ENCODE results near the gene ERN2.

The ERN2 gene

DNA sequence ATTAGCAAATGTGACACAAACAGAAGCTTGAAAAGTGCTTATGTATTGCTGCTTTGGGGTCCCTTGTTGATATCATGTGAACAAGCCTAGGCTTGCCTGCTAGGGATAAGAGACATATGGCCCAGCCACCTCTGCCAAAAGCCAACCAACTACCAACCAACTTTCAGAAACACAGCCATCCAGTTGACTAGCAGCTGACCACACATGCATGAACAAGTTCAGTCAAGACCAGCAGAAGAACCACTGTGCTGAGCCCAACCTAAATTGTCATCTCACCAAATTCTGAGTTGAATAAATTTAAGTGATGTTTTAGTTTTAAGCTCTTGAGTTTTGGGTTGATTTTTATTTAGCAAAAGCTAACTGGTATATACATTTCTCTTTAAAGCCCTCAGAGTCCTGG, 3.5 kb downstream of the ERN2 start:
- TF ChIP-seq FOXP2 (optimal IDR thresholded peaks at IDR 0.05; ENCODE audit: control extremely low read depth, extremely low read length, insufficient read depth) (no peak), POLR2AphosphoS5 (IDR thresholded peaks at IDR 0.05; ENCODE audit: borderline replicate concordance, low read depth, low read length) (no peak), EZH2 (IDR thresholded peaks at IDR 0.05) (no peak)
- H3K9me3 ChIP-seq (ENCODE audit: low read depth, low read length), result 0 out of 2 replicates have a peak, but pooled peaks cover 6% of the 10 kb centered on the region
- H3K27ac ChIP-seq, result no peak overlapping the region
- H3K36me3 ChIP-seq (ENCODE audit: insufficient read depth, low read length), result no peaks in the 10 kb centered on the region
- no peak overlapping the region for H3K4me3 ChIP-seq
- H3K9ac ChIP-seq (ENCODE audit: insufficient read length), result no peak overlapping the region
- no peak for DNase-seq (ENCODE audit: low read depth, low spot score)

- Histone ChIP-seq H3K9me3 (ENCODE audit: low read depth, low read length) (0 out of 2 replicates have a peak, but pooled peaks cover 6% of the 10 kb centered on the region), H3K9ac (ENCODE audit: insufficient read length) (no peak overlapping the region), H3K4me3 (no peak overlapping the region), H3K27ac (no peak overlapping the region), H3K36me3 (ENCODE audit: insufficient read depth, low read length) (no peaks in the 10 kb centered on the region)
- no peak for DNase-seq (ENCODE audit: low read depth, low spot score)
- TF ChIP-seq FOXP2 (optimal IDR thresholded peaks at IDR 0.05; ENCODE audit: control extremely low read depth, extremely low read length, insufficient read depth) (no peak), EZH2 (IDR thresholded peaks at IDR 0.05) (no peak), POLR2AphosphoS5 (IDR thresholded peaks at IDR 0.05; ENCODE audit: borderline replicate concordance, low read depth, low read length) (no peak)
Measured at GRCh38 chr16:23706439-23706838, 6.6 kb downstream of the ERN2 start.

DNA sequence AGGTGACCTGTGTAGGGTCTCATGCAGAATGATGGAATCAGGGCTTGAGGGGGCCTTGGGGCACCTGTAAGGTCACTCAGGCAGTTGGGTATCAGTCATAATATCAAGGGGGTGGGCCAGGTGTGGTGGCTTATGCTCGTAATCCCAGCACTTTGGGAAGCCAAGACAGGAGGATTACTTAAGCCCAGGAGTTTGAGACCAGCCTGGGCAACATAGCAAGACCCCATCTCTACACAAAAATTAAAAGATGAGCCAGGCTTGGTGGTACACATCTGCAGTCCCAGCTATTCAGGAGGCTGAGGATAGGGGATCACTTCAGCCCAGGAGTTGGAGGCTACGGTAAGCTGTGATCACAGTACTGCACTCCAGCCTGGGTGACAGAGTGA, 7.5 kb downstream of the ERN2 start:
- H3K9me3 ChIP-seq (ENCODE audit: low read depth, low read length), result 0 out of 2 replicates have a peak, but pooled peaks cover 6% of the 10 kb centered on the region
- H3K9ac ChIP-seq (ENCODE audit: insufficient read length), result no peak overlapping the region
- H3K4me3 ChIP-seq, result no peak overlapping the region
- H3K27ac ChIP-seq, result no peak overlapping the region
- H3K36me3 ChIP-seq (ENCODE audit: insufficient read depth, low read length), result no peaks in the 10 kb centered on the region
- TF ChIP-seq POLR2AphosphoS5 (IDR thresholded peaks at IDR 0.05; ENCODE audit: borderline replicate concordance, low read depth, low read length), result no peak
- no peak for TF ChIP-seq FOXP2 (optimal IDR thresholded peaks at IDR 0.05; ENCODE audit: control extremely low read depth, extremely low read length, insufficient read depth)
- TF ChIP-seq EZH2 (IDR thresholded peaks at IDR 0.05), result no peak
- no peak for DNase-seq (ENCODE audit: low read depth, low spot score)

DNA sequence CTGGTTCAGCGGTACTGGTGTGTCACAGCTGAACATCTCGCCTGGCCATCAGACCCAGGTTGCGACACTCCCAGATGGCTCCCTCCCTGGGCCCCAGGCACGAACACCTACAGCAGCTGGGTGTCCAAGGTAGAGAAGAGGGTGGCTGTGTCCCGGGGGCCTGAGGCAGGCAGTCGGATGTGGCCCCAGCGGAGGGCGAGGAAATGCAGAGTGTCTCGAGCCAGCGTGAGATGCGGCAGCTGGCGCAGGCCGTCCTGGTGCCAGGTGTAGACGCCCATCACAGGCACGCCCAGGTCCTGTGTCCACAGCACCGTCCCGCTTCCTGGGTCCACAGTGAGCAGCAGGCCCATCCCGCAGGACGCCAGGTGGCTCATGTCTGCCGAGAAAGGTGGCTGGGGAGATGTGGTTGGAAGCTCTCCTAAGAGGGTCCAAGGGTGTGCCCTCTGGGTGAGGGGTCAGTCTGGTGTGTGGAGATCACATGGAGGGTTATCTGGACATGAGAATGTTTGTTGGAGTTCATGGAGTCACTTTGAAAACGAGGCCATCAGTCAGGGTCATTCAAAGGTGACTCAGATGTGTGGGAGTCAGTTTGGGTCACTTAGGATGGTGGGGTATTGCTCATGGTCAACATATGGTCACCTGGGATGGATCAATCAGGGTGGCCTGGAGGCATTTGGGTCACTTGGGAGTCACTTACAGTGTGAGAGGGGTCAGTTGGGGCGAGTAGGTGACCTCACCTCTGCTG, 8.1 kb downstream of the ERN2 start:
- DNase-seq (ENCODE audit: low read depth, low spot score), result no peak
- TF ChIP-seq FOXP2 (optimal IDR thresholded peaks at IDR 0.05; ENCODE audit: control extremely low read depth, extremely low read length, insufficient read depth) (no peak), EZH2 (IDR thresholded peaks at IDR 0.05) (no peak)
- no peaks in the 10 kb centered on the region for H3K36me3 ChIP-seq (ENCODE audit: insufficient read depth, low read length)
- no peak overlapping the region for H3K27ac ChIP-seq
- H3K4me3 ChIP-seq, result no peak overlapping the region
- 0 out of 2 replicates have a peak, but pooled peaks cover 6% of the 10 kb centered on the region for H3K9me3 ChIP-seq (ENCODE audit: low read depth, low read length)
- H3K9ac ChIP-seq (ENCODE audit: insufficient read length), result no peak overlapping the region

- Histone ChIP-seq H3K27ac (no peak overlapping the region), H3K9me3 (ENCODE audit: low read depth, low read length) (no peaks in the 10 kb centered on the region), H3K9ac (ENCODE audit: insufficient read length) (no peak overlapping the region), H3K4me3 (no peak overlapping the region), H3K36me3 (ENCODE audit: insufficient read depth, low read length) (no peaks in the 10 kb centered on the region)
- no peak for TF ChIP-seq POLR2AphosphoS5 (IDR thresholded peaks at IDR 0.05; ENCODE audit: borderline replicate concordance, low read depth, low read length)
- no peak for TF ChIP-seq EZH2 (IDR thresholded peaks at IDR 0.05)
- TF ChIP-seq FOXP2 (optimal IDR thresholded peaks at IDR 0.05; ENCODE audit: control extremely low read depth, extremely low read length, insufficient read depth), result no peak
- DNase-seq (ENCODE audit: low read depth, low spot score), result no peak
Measured at GRCh38 chr16:23702951-23703350, 10.1 kb downstream of the ERN2 start.

DNA sequence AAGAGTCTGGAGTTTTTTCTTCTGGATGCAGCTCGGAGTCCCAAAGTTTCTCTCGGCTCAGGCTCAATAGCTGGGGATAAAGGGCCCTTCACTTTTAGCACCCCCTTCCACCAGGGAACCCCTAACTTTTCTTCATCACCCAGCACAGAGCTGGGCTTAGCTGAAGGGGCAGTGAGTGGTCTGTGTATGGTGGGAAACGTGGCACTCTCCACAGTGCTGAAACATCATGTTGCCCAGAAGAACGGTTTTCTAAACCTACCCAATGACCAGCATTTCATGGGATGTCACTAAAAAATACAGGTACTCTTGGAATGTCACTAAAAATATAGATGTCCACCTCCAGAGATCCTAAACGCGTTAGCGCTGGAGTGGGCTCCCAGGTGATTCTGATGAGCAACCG, 12.0 kb downstream of the ERN2 start:
- no peak for DNase-seq (ENCODE audit: low read depth, low spot score)
- Histone ChIP-seq H3K27ac (no peak overlapping the region), H3K4me3 (no peak overlapping the region), H3K9me3 (ENCODE audit: low read depth, low read length) (no peaks in the 10 kb centered on the region), H3K9ac (ENCODE audit: insufficient read length) (no peak overlapping the region), H3K36me3 (ENCODE audit: insufficient read depth, low read length) (no peaks in the 10 kb centered on the region)
- TF ChIP-seq EZH2 (IDR thresholded peaks at IDR 0.05), result no peak
- TF ChIP-seq POLR2AphosphoS5 (IDR thresholded peaks at IDR 0.05; ENCODE audit: borderline replicate concordance, low read depth, low read length), result no peak
- TF ChIP-seq FOXP2 (optimal IDR thresholded peaks at IDR 0.05; ENCODE audit: control extremely low read depth, extremely low read length, insufficient read depth), result no peak

GRCh38 chr16:23700509-23700908, 12.5 kb downstream of the ERN2 start:
- no peaks in the 10 kb centered on the region for H3K36me3 ChIP-seq (ENCODE audit: insufficient read depth, low read length)
- H3K9ac ChIP-seq (ENCODE audit: insufficient read length), result no peak overlapping the region
- H3K4me3 ChIP-seq, result no peak overlapping the region
- no peaks in the 10 kb centered on the region for H3K9me3 ChIP-seq (ENCODE audit: low read depth, low read length)
- no peak for DNase-seq (ENCODE audit: low read depth, low spot score)
- H3K27ac ChIP-seq, result no peak overlapping the region
- no peak for TF ChIP-seq POLR2AphosphoS5 (IDR thresholded peaks at IDR 0.05; ENCODE audit: borderline replicate concordance, low read depth, low read length)
- no peak for TF ChIP-seq FOXP2 (optimal IDR thresholded peaks at IDR 0.05; ENCODE audit: control extremely low read depth, extremely low read length, insufficient read depth)
- no peak for TF ChIP-seq EZH2 (IDR thresholded peaks at IDR 0.05)

GRCh38 chr16:23700093-23700492, 12.9 kb downstream of the ERN2 start:
- no peak overlapping the region for H3K4me3 ChIP-seq
- no peaks in the 10 kb centered on the region for H3K9me3 ChIP-seq (ENCODE audit: low read depth, low read length)
- no peaks in the 10 kb centered on the region for H3K36me3 ChIP-seq (ENCODE audit: insufficient read depth, low read length)
- no peak overlapping the region for H3K27ac ChIP-seq
- no peak overlapping the region for H3K9ac ChIP-seq (ENCODE audit: insufficient read length)
- TF ChIP-seq POLR2AphosphoS5 (IDR thresholded peaks at IDR 0.05; ENCODE audit: borderline replicate concordance, low read depth, low read length) (no peak), EZH2 (IDR thresholded peaks at IDR 0.05) (no peak), FOXP2 (optimal IDR thresholded peaks at IDR 0.05; ENCODE audit: control extremely low read depth, extremely low read length, insufficient read depth) (no peak)
- no peak for DNase-seq (ENCODE audit: low read depth, low spot score)

DNA sequence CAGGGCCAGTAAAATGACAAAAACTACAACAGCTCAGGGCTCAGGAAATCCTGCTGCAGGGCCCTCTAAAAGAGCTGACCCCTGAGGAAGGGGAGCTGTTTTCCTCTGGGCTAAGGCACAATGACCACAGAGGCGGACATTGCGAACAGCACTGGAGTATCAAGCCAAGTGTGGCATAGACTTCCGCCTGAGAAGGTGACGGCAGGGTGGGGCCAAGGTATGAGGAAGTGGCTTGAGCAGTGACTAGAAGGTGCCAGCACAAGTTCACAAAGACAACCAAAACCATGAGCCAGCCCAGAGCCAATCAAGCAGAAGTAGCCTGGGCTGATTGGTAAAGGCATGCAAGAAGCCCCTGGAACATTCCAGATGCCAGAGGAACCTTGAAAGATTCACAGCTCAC, 13.9 kb downstream of the ERN2 start:
- Histone ChIP-seq H3K9me3 (ENCODE audit: low read depth, low read length) (no peaks in the 10 kb centered on the region), H3K36me3 (ENCODE audit: insufficient read depth, low read length) (no peaks in the 10 kb centered on the region), H3K27ac (no peak overlapping the region), H3K4me3 (no peak overlapping the region), H3K9ac (ENCODE audit: insufficient read length) (no peak overlapping the region)
- DNase-seq (ENCODE audit: low read depth, low spot score), result no peak
- TF ChIP-seq FOXP2 (optimal IDR thresholded peaks at IDR 0.05; ENCODE audit: control extremely low read depth, extremely low read length, insufficient read depth), result no peak
- TF ChIP-seq EZH2 (IDR thresholded peaks at IDR 0.05), result no peak
- no peak for TF ChIP-seq POLR2AphosphoS5 (IDR thresholded peaks at IDR 0.05; ENCODE audit: borderline replicate concordance, low read depth, low read length)
